GM21447 (cell line): Measurements from ENCODE around the gene FUT4.
A peak's percentile ranks its signal among the peaks of the same experiment; 100 is the strongest.
"Not testable (repeated sequence)": the region's sequence is repeated elsewhere in the genome, so short reads cannot be mapped to it uniquely, and the experiment has no call there.

ENCODE experiments used
- ATAC-seq: cut with Tn5 transposase; IDR thresholded peaks from one replicate; pipeline ENCODE4 v1.9.1; 2021; ENCODE audit not compliant: unreplicated experiment

FUT4 gene

GRCh38 chr11:94533206-94533605, 10.5 kb upstream of the FUT4 start:
- no peak for ATAC-seq

GRCh38 chr11:94533696-94534630, 9.8 kb upstream of the FUT4 start:
- ATAC-seq: no peak

GRCh38 chr11:94536386-94536785, 7.3 kb upstream of the FUT4 start:
- ATAC-seq: no peak

DNA sequence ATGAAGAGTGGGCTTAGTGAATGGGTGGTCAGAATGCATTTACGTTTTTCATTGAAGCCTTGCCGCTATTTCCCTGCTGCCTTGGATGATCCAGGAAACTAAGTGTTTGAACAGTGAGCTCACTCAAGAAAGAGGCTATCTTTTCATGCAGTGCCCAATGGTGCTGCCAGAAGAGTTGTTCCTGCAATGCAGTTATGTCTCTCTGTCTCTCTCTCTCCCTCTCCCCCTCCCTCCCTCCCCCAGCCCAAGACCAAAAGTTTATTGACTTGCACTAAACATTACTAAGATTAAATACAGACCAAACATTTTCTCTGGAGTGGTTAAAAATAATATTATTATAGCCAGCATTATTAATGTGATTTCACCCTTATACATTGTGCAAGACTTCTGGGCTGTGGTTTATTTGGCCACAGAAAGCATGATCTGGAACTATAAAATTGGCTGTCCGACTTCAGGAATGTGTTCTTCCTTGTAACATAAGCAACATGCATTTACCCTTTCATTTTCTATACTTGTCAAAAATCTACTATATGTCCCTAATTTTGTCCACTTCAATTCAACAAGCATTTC, 6.6 kb upstream of the FUT4 start:
- no peak for ATAC-seq

DNA sequence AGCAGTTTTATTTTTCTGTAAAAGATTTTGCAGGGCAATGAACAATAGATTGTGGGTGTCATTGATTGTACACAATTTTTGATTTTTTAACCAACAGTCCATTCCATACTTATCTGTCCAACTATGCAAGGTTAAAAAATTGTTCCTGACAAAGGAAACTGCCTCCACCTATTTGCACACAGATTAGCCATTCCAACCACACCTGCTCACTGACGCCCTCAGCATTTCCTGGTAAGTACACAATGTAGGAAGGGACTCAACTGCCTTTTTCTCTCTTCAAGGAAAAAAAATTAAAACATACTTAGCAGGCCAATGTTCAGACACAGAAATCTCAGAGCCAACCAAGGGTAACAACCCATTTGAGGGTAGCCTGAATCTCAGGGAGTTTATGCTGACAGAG, 4.3 kb upstream of the FUT4 start:
- no peak for ATAC-seq

DNA sequence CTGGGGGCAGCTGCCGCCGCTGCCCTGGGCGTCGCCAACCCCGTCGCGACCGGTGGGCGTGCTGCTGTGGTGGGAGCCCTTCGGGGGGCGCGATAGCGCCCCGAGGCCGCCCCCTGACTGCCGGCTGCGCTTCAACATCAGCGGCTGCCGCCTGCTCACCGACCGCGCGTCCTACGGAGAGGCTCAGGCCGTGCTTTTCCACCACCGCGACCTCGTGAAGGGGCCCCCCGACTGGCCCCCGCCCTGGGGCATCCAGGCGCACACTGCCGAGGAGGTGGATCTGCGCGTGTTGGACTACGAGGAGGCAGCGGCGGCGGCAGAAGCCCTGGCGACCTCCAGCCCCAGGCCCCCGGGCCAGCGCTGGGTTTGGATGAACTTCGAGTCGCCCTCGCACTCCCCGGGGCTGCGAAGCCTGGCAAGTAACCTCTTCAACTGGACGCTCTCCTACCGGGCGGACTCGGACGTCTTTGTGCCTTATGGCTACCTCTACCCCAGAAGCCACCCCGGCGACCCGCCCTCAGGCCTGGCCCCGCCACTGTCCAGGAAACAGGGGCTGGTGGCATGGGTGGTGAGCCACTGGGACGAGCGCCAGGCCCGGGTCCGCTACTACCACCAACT, 1.0 kb downstream of the FUT4 start:
- ATAC-seq: peak; percentile 2

DNA sequence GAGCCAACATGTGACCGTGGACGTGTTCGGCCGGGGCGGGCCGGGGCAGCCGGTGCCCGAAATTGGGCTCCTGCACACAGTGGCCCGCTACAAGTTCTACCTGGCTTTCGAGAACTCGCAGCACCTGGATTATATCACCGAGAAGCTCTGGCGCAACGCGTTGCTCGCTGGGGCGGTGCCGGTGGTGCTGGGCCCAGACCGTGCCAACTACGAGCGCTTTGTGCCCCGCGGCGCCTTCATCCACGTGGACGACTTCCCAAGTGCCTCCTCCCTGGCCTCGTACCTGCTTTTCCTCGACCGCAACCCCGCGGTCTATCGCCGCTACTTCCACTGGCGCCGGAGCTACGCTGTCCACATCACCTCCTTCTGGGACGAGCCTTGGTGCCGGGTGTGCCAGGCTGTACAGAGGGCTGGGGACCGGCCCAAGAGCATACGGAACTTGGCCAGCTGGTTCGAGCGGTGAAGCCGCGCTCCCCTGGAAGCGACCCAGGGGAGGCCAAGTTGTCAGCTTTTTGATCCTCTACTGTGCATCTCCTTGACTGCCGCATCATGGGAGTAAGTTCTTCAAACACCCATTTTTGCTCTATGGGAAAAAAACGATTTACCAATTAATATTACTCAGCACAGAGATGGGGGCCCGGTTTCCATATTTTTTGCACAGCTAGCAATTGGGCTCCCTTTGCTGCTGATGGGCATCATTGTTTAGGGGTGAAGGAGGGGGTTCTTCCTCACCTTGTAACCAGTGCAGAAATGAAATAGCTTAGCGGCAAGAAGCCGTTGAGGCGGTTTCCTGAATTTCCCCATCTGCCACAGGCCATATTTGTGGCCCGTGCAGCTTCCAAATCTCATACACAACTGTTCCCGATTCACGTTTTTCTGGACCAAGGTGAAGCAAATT, 1.8 kb downstream of the FUT4 start:
- ATAC-seq: no peak

DNA sequence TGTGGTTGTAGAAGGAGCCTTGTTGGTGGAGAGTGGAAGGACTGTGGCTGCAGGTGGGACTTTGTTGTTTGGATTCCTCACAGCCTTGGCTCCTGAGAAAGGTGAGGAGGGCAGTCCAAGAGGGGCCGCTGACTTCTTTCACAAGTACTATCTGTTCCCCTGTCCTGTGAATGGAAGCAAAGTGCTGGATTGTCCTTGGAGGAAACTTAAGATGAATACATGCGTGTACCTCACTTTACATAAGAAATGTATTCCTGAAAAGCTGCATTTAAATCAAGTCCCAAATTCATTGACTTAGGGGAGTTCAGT, 2.4 kb downstream of the FUT4 start:
- no peak for ATAC-seq

DNA sequence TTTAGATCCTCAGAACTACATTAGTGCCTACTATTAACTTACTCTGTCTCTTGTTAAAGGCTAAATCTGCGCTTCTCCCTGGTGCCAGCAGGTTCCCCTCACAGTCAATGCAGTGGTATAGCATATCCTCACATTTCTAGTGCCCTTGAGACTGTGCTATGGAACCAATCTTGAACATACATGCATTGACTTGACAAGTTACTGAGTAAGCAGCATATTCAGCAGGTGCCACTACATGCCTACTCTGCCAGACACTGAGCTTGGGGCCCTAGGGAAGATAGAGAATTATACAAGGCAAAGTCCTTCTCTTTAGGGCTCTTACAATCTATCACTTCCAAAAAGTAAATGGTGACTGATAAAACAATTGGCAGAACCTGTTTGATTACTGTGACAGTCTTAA, 3.2 kb downstream of the FUT4 start:
- ATAC-seq: no peak

- ATAC-seq: no peak
These were observed 5.4 kb downstream of the FUT4 start for GRCh38 chr11:94549146-94549545.

DNA sequence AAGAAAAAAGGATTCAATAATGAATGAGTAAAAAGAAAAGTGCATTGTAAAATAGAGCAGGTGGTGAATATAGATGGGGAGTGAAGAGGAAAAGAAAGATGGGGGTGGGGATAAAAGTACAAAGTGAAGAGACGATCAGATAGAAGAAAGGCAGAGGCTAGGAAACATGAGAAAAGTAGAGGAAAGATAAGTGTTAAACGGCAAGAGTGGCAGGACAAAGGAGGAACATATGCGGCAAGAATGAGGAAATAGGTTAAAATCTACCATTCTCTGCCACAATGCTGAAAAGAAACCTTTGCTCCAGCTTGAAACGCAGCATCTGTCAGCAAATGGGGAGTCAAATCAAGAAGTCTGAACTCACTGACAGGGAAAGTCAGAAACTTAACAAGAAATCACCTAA, 6.8 kb downstream of the FUT4 start:
- no peak for ATAC-seq

DNA sequence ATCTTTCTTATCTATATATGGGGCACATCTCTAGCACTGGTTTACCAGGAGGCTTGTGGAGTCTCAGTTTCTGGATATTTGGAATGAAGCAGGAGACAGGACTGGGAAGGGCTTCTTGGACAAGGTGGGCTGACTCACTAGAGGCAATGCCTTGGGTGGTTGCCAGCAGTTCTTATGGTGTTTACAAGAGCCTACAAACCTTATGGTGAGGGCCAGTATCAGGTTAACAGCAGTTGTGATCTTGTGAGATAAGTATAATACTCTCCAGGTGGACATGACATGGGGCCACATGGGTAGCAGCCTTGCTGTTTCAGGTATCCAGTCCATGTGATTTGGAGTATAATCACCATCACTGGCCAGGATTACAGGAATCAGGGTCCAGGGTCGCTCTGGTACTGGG, 10.2 kb downstream of the FUT4 start:
- no peak for ATAC-seq

DNA sequence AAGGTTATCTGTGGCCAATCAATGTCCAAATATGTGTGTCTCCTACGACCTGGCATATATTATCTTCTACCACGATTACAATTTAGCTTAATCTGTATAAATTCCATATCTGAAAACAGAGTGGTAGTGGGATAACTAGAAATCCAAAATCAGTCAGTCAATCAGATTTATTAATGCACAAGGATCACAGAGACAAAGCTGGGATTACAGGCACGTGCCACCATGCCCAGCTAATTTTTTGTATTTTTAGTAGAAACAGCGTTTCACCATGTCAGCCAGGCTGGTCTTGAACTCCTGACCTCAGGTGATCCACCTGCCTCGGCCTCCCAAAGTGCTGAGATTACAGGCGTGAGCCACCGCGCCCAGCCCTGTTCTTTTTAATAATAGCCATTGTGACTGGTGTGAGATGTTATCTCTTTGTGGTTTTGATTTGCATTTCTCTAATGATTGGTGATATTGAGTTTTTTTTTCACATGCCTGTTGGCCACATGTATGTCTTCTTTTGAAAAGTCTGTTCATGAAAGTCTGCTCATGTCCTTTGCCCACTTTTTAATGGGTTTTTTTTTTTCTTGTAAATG, 12.1 kb downstream of the FUT4 start:
- not testable (repeated sequence) for ATAC-seq

GRCh38 chr11:94557421-94557820, 13.7 kb downstream of the FUT4 start:
- no peak for ATAC-seq

DNA sequence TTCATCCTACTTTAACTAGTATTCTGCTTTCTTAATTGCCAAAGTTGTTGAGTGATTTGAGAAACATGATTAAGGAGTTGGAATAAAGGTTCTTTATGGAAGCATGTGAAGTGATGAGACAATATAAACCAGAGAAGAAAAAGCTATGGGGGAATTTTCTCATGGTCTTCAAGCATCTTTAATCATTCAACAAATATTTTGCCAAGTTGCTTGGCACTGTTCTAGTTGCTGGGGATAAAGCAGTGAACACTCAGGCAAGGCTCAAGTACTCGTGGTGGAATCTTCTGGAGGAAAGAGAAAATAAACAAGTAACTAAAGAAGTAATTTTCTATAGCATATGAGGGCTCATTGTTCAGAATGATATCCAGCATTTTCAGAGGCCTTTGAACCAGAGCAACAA, 14.3 kb downstream of the FUT4 start:
- ATAC-seq: no peak

GRCh38 chr11:94558468-94558867, 14.7 kb downstream of the FUT4 start:
- ATAC-seq: no peak

DNA sequence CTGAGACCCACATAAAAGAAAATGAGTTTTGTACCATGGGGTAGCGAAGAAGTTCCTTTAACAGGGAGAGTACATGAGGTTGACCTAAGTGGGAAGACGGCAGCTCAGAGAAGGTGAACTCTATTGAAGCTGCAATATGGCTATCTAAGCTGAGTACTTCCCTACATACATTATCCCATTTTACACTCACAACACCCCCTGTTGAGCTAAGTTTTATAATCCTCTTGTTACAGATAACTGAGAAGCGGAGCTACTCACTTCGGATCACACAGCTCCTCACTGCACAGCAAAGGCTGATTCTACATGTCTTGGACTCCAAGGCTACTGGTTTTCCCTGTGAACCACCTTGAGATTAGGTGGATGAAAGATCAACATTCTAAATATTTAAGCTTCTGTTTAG, 15.2 kb downstream of the FUT4 start:
- ATAC-seq: no peak

DNA sequence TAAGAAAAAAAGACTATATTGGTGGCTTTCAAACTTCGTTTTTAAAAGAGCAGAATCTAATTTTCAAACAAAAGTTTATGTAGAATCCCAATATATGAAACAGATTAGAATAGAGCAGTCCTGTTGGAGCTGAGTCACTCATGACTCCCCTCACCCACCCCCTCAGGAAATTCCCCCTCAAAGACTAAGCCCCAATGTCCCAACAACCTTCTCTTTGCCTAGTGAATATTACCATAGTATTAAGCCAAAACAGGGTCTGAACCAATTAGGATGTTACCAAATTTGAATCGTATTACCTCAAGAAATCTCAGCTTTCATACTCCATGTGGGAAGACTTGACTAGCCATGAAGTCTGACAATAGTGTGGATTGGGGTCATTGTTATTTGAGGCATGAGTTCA, 15.6 kb downstream of the FUT4 start:
- ATAC-seq: no peak

GRCh38 chr11:94560834-94561233, 17.1 kb downstream of the FUT4 start:
- ATAC-seq: no peak

DNA sequence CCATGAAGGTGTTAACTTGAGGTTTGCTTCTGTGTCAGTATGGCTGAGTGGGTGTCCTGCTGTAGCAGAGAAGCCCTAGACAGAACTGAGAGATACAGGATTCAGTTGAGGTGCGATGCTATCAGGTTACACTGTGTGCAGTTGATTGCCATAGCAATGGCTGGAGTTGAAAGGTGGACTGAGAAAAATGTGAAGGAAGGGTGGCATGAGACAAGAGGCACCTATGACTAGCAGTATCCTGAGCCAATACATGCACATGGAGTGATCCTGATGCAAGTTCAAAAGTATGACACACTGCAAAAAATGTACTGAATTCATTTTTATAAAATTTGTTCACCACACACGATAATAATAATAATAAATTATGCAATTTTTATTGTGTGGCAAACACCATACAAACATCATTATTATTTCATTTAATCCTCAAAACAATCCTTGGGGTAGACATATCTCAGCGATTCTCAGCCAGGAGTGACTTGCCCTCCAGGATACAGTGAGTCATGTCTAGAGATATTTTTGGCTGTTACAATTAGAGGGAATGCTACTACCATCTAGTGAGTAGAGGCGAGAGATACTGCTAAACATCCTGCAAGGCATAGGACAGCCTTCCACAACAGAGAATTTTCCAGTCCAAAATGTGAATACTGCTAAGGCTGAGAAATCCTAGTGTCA, 19.6 kb downstream of the FUT4 start:
- no peak for ATAC-seq
